HG03520 (cell line): ENCODE measurements around the gene KHDC4.

Experiments
- ATAC-seq: cut with Tn5 transposase; IDR thresholded peaks from one replicate; pipeline ENCODE4 v1.9.1; 2021; ENCODE audit warnings: mild to moderate bottlenecking, moderate library complexity; ENCODE audit not compliant: unreplicated experiment

Gene KHDC4

DNA sequence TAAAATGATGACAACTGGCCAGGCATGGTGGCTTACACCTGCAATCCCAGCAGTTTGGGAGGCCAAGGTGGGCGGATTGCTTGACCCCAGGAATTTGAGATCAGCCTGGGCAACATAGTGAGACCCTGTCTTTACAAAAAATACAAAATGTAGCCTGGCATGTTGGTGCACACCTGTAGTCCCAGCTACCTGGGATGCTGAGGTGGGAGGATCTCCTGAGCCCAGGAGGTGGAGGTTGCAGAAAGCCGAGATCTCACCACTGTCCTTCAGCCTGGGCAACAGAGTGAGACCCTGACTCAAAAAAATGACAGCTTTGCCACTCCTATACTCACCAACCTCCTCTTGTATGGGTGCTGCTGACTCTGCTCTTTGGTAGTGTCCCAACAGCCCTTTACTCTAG lies 56.3 kb downstream of the KHDC4 start:
- ATAC-seq = no peak

DNA sequence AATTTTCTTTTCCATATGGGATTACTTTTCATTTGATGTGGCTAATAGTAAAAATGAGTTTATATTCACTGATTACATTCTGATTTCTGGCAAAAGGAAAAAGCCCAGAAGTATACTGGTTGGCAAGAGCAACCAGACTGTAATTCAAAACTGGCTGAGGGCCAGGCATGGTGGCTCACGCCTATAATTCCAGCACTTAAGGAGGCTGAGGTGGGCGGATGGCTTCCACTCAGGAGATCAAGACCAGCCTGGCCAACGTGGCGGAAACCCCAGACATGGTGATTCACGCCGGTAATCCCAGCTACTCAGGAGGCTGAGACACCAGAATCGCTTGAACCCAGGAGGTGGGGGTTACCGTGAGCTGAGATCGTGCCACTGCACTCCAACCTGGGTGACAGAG lies 60.4 kb downstream of the KHDC4 start:
- no peak for ATAC-seq

DNA sequence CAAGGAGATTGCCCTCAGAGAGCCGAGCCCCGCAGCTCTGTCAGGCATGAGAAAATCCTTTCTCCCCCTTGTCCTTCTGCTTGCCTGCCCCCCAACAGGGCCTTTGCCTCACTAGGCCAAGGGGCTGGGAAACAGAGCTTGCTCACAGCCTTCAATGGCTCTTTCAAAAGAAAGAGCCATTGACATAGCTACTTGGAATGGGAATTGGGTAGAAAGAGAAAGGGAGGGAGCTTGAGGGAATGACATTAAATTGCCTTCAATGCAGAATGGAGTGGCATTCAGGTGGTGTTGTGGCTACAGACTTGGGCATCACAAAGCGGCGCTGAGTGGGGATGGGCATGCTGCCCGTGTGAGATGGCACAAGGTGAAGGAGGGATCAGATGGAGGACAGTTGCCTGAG lies 61.7 kb downstream of the KHDC4 start:
- no peak for ATAC-seq

DNA sequence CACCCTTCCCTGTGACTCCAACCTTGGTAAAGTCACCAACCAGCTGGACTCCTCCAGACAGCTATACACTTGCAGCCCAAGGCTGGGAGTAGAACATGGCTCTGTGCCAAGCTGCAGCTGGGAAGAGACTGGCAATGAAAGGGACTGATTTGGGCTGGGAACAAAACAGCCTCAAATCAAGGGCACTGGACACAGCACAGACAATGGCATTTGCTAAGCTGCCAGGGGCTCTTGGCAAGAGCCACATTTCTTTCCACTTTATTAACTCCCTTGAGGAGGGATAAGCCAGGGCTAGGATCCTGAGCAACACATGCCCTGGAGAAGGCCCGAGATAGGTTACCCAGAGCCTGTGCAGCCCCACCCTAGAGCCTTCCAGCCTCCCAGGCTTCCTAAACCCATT lies 62.8 kb downstream of the KHDC4 start:
- ATAC-seq = no peak

DNA sequence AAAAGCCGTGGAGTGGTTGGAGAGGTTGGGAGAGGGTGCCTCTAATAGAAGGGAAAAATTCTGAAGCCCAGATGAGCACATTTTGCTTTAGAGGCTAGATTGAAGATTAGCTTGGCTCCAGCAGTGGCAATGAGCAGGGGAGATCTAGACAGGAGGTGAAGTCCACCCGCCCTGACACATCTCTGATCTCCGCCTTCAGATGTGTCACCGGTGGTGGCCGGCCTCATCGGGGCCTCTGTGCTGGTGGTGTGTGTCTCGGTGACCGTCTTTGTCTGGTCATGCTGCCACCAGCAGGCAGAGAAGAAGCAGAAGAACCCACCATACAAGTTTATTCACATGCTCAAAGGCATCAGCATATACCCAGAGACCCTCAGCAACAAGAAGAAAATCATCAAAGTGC lies 66.4 kb downstream of the KHDC4 start:
- no peak for ATAC-seq

DNA sequence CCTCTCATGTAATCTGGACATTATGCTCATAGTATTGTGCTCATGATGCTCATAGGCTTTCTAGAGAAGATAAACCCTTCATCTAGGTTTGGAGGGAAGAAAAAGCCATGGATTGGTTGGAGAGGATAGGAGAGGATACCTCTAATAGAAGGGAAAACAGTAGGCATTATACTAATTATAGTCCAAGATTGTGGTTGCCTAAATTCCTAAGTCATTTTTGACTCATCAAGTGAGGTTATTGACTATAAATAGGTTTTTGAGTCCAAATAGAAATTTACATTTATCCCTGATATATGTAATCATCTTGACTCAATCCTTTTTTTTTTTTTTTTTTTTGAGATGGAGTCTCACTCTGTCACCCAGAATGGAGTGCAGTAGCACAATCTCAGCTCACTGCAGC lies 69.8 kb downstream of the KHDC4 start:
- ATAC-seq = no peak
